NCI-H1048 (cell line): Measurements from ENCODE around the gene ACCSL.

Experiments used
- DNase-seq: peaks from one replicate; lab custom pipeline; 2025; lab: John Stamatoyannopoulos, UW

ACCSL gene

GRCh38 chr11:44018829-44019228, 29.0 kb upstream of the ACCSL start:
- no peak for DNase-seq

- DNase-seq: no peak
Observed at GRCh38 chr11:44024977-44025376, 22.8 kb upstream of the ACCSL start.

GRCh38 chr11:44025727-44026126, 22.1 kb upstream of the ACCSL start:
- DNase-seq: no peak

GRCh38 chr11:44028401-44028800, 19.4 kb upstream of the ACCSL start:
- no peak for DNase-seq

- no peak for DNase-seq
Observed at GRCh38 chr11:44028816-44029506, 18.8 kb upstream of the ACCSL start.

GRCh38 chr11:44029507-44029845, 18.3 kb upstream of the ACCSL start:
- DNase-seq: no peak

- no peak for DNase-seq
Observed at GRCh38 chr11:44029977-44030911, 17.5 kb upstream of the ACCSL start.

- DNase-seq: no peak
Observed at GRCh38 chr11:44030996-44031395, 16.8 kb upstream of the ACCSL start.

- DNase-seq: no peak
Observed at GRCh38 chr11:44031549-44031948, 16.2 kb upstream of the ACCSL start.

- DNase-seq: no peak
Observed at GRCh38 chr11:44032299-44033085, 15.3 kb upstream of the ACCSL start.

- DNase-seq: no peak
Observed at GRCh38 chr11:44033411-44033850, 14.3 kb upstream of the ACCSL start.

- no peak for DNase-seq
Observed at GRCh38 chr11:44033856-44034255, 13.9 kb upstream of the ACCSL start.

GRCh38 chr11:44034639-44035038, 13.1 kb upstream of the ACCSL start:
- DNase-seq: no peak

- peak; percentile 48 for DNase-seq
Observed at GRCh38 chr11:44036811-44037657, 10.7 kb upstream of the ACCSL start.

GRCh38 chr11:44037658-44037998, 10.2 kb upstream of the ACCSL start:
- DNase-seq: no peak

- no peak for DNase-seq
Observed at GRCh38 chr11:44043157-44043556, 4.6 kb upstream of the ACCSL start.

- no peak for DNase-seq
Observed at GRCh38 chr11:44046182-44046581, 1.6 kb upstream of the ACCSL start.

- no peak for DNase-seq
Observed at GRCh38 chr11:44047298-44047697, 483 bp upstream of the ACCSL start.

GRCh38 chr11:44049832-44050231, 2.1 kb downstream of the ACCSL start:
- DNase-seq: no peak

- no peak for DNase-seq
Observed at GRCh38 chr11:44051171-44051570, 3.4 kb downstream of the ACCSL start.

- DNase-seq: no peak
Observed at GRCh38 chr11:44057340-44057739, 9.6 kb downstream of the ACCSL start.

- DNase-seq: no peak
Observed at GRCh38 chr11:44058275-44058674, 10.5 kb downstream of the ACCSL start.
